Activated CD4-positive, alpha-beta T cell treated with anti-CD3 and anti-CD28 coated beads for 24 hours (primary cell): ENCODE data around the gene PDE2A.

ENCODE experiments used
- DNase-seq, 2 donors: peaks; one replicate each; pipeline ENCODE4 v3.0.0-alpha.2; 2020; ENCODE audit warnings: low read depth in 2 of 2

Gene PDE2A

DNA sequence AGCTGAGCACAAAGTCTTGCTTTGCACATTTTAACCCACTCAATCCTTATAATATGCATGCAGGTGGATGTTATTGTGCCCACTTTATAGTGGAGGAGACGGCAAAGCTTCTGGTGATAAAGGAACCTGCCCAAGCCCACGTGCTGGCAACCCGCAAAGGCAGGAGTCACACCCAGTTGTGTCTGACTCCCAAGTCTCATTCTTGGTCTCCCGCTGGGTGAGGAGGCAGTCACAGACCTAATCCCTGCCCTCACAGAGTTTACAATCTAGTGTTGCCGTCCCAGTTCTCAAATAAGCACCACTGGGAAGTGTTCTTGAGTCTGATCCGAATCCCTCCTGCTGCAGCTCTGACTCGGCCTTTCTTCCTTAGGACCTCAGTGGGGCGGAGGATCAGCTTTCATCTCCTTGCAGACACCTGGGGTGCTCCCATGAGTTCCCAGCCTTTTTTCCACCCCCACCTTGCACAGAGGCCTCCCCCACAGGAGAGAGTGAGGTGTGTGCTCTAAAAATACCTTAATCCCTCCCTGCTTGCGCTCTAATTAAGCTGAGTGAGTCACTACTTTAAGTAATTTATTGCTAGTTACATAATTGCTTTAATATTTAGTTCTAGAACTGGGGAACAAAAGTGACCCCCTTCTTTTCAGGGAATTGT, 15.1 kb downstream of the PDE2A start:
- no peak for DNase-seq

DNA sequence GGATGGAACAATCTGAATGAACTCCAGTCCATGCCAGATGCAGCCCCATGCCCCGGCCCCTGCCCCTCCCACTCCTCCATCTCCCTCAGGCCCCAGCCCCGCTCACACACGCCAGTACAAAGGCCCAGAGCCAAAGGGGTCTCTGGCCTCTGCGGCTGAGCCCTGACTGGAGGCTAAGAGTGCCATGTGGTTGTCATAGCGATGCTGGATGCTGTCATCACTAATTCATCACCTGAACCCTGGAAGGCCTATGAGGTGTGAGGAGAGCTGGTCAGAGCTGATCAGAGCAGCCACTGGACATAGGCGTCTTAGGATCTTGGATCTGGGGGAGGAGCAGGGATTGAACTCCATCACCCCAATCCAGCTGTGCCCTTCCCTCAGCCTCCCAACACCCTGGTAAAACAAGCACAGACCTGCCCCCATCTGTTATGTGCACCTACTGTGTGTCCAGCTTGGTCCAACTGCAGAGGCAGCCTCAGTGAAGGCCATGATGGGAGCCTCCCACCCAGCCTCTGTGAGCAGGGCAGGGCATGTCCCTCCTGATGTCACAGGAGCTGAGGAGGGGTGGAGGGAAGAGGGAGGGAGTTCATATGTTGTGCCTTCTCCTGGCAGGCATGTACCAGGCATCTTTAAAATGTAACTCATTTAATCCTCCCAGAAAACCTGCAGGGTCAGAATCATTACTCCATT, 16.7 kb downstream of the PDE2A start:
- no peak for DNase-seq

DNA sequence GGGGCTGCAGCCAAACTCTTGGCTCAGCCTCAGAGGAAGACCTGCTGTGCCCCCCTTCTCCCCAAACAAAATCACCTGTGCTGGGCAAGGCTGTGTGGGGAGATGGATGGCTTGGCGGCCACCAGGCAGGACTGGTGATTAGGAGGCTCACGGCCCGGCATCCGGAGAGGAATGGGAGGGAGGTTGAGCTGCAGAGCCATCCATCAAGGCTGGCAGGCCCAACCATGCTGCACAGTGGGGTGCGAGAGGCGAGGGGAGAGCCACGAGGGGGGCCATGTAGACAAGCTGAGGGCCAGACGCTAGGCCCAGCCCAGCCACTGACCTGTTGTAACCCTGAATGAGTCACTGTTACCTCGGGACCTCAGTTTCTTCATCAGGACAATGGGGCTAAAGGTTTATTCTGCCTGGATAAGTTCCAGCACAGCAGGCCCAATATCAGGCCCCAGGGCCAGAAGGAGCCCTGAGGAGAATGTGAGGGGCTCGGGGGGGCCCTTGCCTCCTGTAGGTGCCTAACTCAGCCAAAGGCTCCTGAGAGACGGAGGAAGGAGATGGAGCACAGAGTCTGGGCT, 18.2 kb downstream of the PDE2A start:
- no peak for DNase-seq

DNA sequence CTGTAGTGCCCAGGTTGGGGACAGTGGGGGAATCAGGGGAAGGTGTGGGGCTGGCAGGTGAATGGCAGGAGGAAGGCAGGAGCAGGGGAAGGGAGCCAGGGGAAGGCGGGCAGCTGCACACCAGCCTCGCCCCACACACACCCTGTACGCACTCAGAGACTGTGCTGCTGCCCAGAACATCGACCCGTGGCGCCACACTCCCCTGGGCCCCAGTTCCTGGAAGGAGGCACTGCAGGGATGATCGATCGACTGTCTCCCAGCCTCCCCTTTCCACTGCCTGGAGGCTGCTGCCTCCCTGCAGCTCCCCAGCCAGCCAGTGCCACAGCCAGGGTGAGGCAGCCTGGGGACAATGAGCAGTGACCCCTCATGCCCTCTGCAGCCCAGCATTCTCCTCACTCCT, 19.2 kb downstream of the PDE2A start:
- no peak for DNase-seq

DNA sequence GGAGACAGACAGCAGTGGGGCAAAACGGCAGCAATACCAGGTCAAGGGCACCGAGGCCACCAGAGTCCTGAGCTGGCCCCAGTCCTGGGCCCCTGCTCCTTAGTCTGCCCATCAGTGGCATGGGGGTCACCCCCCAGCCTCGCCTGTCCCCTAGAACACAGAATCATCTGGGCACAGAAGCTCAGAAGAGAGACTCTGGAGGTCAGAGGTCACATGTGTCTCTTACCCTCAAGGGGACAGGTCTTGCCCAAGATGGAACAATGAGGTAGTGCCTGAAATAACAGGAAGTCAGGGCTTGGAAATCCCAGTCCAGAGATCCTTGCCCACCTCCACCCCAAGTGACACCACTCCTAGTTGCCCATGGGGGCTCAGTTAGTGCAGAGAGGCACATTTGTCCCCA, 20.6 kb downstream of the PDE2A start:
- no peak for DNase-seq

DNA sequence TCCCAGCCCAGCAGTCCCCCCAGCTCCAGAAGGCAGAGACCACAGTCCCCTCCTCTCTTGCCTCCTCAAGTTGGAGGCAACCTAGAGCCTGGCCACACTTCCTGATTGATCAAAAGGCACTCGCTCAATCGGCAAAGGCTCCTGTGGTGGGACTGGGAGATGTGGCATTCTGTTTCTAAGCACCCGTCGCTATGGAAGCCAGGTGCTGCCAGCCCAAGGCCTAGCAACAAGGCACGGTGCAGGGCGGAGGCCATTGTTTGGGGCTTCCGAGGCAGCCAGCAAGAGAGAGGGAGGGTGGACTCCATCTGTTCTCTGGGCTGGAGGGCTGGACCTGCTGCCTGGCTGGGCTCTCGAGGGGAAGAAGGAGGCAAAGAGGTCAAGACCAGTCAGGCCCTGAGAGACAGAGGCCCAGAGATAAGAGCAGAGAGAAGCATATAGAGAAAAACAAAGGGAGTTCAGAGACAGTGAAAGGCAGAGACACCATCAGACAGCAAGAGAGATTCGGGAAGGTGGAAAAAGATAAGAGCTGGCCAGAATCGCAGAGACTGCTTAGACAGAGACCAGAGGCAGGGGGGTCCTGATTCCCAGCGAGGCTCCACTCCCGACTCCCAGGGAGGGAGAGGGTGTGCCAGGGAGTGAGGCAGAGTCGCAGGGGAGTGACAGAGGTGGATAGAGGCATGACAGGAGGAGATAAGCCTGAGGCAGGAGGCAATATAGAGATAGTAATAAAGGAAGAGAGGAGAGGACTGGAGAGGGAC, 21.2 kb downstream of the PDE2A start:
- no peak for DNase-seq

DNA sequence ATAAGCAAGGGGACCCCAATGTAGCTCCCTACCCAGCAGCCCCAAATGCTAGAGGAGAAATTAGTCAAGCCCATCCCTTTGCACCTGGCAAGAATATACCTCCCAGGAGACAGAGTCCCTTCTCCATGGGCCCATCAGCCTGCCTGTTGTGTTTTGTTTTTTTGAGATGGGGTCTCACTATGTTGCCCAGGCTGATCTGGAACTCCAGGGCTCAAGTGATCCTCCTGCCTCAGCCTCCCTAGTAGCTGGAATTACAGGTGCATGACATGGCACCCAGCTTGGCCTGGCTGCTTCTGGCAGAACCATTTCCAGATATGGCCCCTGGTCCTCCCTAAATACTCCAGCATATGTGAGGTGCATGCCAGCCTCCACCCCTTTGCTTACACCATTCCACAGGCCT, 22.1 kb downstream of the PDE2A start:
- no peak for DNase-seq

DNA sequence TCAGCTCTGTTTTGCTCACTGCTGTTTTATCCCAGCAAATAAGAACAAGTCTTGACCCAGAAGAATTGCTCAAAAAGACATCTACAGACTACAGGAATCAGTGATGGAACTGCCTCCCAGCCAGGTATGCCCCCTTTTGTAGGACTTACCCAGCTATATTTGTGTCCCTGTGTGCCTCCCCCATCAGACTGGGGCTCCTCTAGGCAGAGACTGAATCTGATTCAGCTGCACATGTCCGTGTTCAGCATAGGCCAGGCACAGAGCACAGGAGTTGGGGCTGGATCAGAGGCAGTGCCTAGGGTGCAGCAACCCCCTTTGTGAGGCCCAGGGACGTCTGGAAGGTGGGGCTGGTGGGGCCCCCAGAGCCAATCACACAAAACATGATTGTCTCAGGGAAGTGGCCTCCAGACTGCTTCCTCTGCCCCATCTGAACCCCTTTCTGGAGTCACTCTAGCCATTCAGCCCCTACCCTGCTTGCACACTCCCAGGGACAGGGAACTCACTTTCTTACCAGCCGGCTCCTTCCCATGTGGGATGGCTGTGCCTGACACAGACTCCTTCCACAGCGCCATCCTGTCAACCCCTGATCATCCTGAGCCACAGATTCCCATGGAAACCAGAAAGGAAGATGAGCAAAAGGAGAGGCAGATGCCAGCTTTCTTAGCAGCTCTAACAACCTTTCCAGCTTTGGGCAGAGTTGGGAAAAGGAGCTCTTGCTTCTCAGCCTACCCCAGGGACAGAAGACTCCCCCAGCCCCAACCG, 24.8 kb downstream of the PDE2A start:
- no peak for DNase-seq

DNA sequence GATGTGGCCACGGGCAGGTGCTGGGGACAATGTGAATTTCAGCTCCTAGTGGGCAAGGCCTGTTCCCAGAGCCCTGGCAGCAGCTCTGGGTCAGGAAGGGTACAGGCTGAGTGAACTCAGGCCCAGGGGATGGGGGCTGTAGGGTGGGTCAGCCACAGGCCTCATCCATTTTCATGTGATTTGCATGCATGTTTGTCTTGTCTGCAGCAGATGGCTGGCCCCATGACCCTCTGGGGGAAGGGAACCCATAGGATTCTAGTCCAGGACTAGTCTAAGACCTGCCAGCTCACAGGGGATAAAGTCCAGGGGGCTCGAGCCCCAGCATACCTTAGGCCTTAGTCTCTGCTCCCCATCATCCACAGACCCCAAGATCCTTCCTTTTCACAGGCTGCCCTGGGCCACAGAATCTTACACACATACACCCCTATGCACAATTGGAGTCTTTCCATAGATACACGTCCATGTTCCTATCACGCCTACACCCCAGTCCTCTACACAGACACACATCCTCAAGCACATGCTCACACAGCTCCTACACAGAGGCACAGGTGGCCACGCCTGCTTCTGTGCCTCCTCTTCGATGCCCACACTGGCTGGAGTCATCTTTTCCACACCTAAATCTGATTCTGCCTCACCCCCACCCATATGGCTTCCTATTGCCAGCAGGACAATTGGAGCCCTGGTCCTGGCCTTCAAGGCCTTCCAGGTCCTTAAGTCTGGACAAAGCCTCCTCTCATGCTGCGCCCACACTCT, 25.7 kb downstream of the PDE2A start:
- DNase-seq, result no peak

DNA sequence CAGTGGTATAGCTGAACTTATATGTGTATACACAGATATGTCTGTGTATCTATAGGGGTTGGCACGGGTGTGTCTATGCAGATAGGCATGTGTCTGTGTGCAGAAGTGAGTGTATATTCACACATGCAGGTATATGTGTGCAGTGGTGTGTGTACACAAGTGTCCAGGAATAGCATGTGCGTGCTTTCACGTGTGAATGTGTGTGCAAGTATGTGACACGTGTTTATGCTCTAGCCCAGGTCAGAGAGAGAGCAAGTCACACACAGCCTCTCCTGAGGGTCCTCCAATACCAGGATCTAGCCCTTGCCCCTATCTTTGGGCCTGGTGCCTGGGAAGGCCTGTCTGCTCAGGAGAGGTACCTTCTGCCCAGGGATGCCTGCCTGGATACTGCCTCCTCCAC, 26.3 kb downstream of the PDE2A start:
- no peak for DNase-seq

DNA sequence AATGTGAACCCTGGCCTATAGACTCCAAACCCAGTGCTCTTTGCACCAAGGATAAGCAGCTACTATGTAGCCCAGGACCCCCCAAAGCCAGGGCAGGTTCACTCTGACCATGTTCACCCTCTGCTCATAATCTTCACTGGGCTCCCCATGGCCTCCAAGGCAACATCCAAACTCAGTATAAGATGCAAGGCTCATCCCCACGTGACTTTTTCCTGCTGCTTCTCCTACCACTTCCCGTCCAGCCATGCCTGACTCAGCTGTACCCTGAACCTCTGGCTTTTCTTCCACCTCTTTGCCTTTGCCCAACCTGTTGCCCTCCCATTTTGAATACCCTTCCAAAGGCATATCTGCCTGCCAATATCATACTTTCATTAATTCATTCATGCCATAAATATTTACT, 27.8 kb downstream of the PDE2A start:
- no peak for DNase-seq

DNA sequence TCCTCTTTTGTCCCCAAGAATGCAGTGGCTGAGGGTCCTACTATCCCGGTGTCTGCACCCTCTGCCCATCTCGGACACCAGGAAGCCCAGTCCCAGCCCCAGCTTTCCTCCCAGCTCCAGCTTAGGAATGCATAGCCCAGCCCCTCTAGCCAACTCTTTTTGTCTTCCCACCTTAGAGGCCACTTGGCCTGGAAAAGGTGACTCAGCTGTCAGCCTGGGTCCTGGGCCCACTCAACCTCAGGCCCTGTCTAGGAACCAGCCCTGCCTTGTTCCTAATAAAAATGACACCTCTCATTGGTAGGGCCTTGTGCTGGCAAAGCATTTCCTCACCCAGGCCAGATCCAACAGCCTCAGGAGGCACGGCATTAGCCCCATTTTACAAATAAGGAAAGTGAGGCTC, 28.2 kb downstream of the PDE2A start:
- DNase-seq, result no peak

DNA sequence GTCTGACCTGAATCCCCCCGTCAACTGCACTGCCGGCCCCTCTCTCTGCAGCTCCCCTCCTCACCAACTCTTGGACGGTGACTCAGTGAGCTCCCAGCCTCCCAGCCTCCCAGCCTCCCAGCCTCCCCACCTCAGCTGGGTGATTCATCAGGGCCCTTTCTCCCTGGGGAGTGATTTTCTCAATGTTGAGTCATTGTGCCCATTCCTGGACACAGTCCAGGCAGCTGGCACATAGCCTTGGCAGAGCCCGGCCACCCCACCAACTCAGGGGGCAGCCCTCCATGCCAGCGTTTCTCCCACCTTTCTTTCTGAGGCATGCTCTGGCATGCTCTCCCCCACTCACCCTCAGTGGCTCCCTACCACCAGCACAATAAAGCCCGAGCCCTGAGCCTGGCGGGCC, 30.7 kb downstream of the PDE2A start:
- no peak for DNase-seq

DNA sequence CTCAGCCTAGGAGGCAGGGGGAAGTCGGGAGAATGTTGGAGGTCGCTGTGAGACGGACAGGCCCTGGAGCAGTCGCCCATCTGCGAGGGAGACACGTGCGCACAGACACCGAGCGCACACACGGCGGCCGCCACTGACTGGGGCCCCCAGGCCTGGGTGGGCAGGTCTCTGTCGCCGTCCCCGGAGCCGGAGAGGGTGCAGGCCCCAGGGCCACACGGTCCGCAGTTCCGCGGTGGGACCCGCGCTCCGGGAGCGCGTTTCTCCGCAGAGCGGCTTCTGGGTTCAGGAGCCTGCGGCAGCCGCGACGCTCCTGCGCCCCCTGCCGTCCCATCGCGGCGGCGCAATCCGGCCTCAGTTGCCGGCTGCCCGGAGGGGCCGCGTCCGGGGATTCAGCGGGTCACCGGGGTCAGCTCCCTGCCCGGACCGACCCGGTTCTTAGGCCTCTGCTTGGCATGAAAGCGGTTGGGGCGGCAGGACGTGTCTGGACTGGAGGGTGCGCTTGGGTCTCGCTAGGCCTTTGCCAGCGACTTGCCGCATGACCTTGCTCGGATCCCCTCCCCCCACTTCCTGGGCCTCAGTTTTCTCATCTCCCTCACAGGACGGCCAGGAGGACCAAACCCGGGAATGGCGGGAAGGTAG, 31.2 kb downstream of the PDE2A start:
- DNase-seq, result peak; percentile 50 to 52

DNA sequence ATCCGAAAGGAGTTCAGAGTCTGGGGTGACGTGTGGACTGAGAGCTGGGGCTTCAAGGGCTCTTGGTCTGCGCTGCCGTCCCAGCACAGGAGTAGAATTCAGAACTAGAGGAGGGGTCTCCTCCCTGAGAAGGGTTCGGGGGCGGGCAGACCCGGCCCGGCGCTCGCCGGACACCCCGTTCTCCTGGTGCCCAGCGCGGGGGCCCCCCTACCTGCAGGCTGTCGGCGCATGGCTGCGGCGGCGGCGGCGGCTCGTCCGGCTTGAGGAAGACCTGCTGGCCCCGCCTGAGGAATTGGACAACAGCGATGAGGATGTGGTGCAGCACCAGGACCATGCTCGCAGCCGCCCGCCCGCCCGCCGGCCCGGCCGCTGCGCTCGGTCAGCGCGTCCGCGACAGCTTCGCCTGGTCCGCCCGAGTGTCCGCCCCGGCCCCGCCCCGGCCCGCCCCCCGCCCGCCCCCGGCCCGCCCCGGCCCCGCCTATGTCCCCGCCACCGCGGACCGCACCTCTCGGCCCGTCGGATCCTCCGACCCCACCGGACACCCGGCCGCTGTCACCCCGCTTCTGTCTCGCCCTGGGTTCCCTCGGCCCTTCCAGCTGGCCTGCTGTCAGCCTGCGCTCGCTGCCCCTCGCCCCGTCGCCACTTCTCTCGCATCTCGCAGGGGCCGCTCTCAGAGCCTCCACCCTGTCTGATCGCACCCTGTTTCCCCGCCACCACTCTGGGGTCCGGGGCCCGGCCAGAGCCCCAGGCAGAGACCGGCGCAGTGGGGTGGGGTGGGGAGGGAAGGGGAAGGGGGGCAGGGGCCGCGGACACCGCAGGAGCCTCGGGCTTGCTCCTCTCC, 32.0 kb downstream of the PDE2A start:
- DNase-seq, result no peak

DNA sequence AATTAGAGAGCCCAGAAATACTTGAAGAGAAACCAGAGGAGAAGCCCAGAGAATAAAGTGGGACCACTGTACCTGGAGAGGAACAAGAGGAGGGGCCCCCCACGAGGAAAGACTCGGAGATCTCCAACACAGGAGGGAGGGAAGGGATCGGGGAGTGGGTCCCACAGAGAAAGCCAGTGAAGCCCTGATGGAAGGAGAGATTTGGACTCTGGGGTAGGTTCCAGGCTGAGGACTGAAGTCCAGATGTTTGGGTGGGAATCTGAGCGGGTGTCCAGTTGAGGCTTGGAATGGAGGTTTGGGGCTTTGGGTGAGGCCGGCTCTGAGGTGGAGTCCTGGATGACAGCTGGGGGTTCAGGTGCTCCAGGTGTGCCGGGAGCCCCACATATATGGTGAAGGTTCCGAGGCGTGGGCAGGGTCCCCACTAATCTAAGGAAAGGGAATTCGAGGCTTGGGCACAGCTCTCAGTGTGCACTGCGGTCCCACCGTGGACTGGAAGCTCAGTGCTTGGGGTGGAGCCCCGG, 32.6 kb downstream of the PDE2A start:
- DNase-seq, result no peak

DNA sequence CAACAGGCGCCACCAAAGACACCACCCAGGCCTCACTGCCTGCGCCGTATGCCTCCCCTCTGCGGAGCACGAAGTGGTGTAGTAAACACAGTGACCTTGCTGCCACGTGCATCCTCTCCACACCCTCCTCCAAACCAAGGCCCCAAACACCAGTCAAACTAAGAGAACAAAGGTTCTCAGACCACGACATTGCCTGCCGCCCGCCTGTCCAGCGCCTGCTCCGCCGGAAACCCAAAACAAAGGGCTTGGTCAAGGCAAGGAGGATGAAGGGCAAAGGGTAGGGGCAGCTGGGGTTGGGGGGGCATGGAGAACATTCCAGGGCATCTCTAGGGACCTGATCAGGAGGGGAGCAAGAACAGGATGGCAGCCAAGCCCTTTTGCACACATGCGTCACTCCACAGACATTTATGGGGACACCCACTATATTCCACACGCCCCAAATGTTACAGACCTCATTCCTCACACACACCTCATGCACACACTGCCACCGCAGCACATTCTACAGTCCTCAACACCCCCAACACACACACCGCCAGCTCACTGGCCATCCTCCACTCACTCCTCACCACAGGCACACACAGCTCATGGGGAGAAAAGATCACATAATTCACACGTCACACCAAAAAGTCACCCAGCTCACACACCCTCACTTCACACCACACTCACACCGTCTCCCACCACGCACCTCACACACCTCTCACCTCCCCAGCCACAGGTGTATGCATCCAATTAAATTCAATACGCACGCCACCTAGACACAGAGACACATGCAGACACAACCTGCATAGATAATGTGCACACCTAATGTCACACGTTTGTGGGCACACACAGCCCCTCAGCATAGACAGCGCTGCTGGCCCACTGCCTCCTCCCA, 34.5 kb downstream of the PDE2A start:
- no peak for DNase-seq

DNA sequence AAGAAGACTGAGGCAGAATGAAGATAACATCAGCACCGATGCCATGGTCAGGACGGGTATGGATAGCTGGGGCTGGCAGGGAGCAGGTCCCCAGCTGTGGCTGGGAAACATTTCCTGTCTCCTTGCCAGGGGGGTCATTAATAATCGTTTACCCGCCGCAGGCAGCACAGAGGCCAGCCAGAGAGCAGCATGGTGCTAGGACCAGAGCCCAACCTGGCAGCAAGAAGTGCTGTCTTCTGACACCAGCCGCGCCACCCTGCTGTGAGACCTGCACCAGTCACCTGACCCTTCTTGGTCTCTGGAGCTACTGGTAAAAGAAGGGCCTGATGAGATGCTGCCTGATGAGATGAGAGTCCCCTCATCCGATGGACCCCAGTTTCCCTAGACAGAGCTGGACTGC, 36.3 kb downstream of the PDE2A start:
- DNase-seq, result no peak

DNA sequence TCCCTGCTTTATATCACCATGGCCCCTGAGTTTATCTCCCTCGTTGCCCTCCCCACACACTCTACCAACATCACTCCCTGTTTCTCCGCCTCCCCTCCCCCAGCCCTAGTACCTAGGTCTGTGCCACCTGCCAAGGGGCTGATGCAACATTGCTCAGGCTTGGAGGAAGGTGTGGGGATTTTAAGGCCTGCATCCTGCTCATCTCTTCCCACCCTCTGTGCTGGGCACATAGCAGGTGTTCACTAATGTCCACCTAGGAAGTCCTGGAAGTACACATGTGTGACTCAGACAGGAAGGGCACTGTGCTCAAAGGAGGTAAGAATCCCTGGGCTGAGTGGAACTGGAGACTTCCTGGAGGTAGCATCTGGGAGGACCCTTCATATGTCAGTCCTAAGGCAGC, 37.0 kb downstream of the PDE2A start:
- DNase-seq, result no peak
